GM21723 (cell line): ENCODE results near the gene CCDC142.

ENCODE experiments used
- ATAC-seq: cut with Tn5 transposase; IDR thresholded peaks from one replicate; pipeline ENCODE4 v1.9.1; 2021; ENCODE audit warnings: mild to moderate bottlenecking, moderate library complexity; ENCODE audit not compliant: unreplicated experiment

CCDC142 gene

DNA sequence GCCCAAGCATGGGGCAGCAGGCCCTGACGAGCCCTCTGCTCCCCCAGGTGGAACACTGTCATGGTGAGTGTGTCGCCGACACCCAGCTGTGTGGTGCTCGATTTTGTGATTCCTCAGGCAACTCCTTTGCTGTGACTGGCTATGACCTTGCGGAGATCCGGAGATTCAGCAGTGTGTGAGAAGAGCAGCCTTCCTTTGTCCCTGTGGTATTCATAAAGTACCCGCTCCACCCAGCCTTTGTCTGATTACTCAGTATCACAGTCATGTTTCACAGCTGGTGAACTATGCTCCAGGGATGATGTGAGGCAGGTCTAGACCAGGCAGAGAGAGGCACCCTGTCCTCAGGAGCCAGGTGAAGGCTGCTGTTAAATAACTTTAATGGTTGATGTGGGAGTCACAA lies 57.3 kb downstream of the CCDC142 start:
- no peak for ATAC-seq

DNA sequence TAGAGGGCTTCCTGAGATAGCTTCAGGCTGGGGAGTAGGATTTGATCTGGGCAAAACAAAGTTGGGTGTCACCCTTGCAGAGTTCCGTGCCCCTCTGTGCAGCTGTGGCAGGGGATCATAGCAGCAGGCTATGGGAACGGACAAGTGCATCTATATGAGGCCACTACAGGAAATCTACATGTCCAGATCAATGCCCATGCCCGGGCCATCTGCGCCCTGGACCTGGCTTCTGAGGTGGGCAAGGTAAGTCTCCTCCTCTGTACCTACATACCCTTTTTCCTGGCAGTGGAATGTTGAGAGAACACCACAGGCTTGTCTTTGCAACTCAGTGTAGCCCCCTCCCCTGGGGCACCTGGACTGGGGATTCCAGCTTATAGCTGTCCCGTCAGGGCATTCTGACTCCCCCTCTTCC lies 57.8 kb downstream of the CCDC142 start:
- no peak for ATAC-seq

DNA sequence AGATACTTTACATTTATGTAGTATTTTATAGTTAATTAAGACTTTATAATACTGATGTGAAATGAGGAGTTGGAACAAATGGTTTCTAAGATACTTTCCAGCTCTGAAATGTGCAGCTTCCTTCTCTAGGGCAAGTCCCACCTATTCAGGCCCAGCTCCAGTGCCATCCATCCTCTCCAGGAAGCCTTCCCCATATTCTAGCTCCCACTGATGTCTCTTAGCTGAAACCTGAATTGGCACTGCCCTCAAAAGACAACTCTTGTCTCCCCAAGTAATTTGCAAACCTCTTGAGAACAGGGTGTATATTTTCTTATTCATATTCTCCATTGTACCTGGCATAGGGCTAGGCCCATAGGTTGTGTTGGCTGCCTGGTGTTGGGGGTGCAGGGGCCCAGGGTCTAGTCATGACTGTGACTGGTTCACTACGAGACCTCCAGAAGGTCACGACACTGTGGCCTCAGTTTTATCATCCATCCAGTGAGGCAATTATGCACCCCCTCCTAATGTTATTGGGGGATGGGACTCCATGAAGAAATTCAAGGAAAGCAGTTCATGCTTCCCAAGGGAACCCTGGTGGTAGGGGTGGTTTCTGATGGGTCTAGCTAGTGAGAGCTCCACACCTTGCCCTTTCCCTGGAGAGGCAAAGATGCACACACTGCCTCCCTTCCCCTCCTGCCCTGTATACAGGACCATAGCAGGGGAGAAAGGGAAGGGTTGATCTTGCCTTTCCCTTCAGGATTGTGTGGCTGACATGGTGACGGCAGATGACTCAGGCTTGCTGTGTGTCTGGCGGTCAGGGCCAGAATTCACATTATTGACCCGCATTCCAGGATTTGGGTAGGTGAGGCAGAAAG lies 58.4 kb downstream of the CCDC142 start:
- ATAC-seq: no peak
